ENCODE results near the gene GABRA1. TPM values are rescaled to one million over a fixed set of nuclear protein-coding genes. Genes with fewer than 3 reads are reported as not detected.

Gene GABRA1
- not detected for total RNA-seq
- long read RNA-seq, result 0 reads

- intact Hi-C loops (cut with DNase I), result no loop called here
- DNase-seq (ENCODE audit: low spot score), result no peak
Measured at GRCh38 chr5:161847941-161848391, at the start of gene GABRA1. Gene GABRA1 (plus strand): TSS chr5:161848120. CDS start chr5:161850811, 2,691 bp downstream.

- DNase-seq (ENCODE audit: low spot score), result no peak
- intact Hi-C loops (cut with DNase I), result no loop called here
Measured at GRCh38 chr5:161799316-161799715, 48.6 kb upstream of the GABRA1 start.

- intact Hi-C loops (cut with DNase I), result no loop called here
Measured at GRCh38 chr5:161804263-161804662, 43.7 kb upstream of the GABRA1 start.

GRCh38 chr5:161846746-161847145, 1.2 kb upstream of the GABRA1 start:
- intact Hi-C loops (cut with DNase I), result no loop called here
- no peak for DNase-seq (ENCODE audit: low spot score)

More at GRCh38 chr5:161804263-161804662, 43.7 kb upstream of the GABRA1 start:
- DNase-seq (ENCODE audit: low spot score), result no peak

- intact Hi-C loops (cut with DNase I), result no loop called here
- no peak for DNase-seq (ENCODE audit: low spot score)
Measured at GRCh38 chr5:161847447-161847846, 473 bp upstream of the GABRA1 start.

GRCh38 chr5:161850491-161850890, 2.6 kb downstream of the GABRA1 start:
- no peak for DNase-seq (ENCODE audit: low spot score)
- intact Hi-C loops (cut with DNase I), result no loop called here

GRCh38 chr5:161851691-161852299, 3.9 kb downstream of the GABRA1 start:
- DNase-seq (ENCODE audit: low spot score), result no peak
- intact Hi-C loops (cut with DNase I), result no loop called here

- DNase-seq (ENCODE audit: low spot score), result no peak
- intact Hi-C loops (cut with DNase I), result no loop called here
Measured at GRCh38 chr5:161857358-161857757, 9.4 kb downstream of the GABRA1 start.

- intact Hi-C loops (cut with DNase I), result no loop called here
- DNase-seq (ENCODE audit: low spot score), result no peak
Measured at GRCh38 chr5:161863259-161863658, 15.3 kb downstream of the GABRA1 start.

GRCh38 chr5:161863811-161864210, 15.9 kb downstream of the GABRA1 start:
- no peak for DNase-seq (ENCODE audit: low spot score)
- intact Hi-C loops (cut with DNase I), result no loop called here

- DNase-seq (ENCODE audit: low spot score), result no peak
- intact Hi-C loops (cut with DNase I), result no loop called here
Measured at GRCh38 chr5:161865510-161865909, 17.6 kb downstream of the GABRA1 start.

GRCh38 chr5:161889971-161890370, 42.1 kb downstream of the GABRA1 start:
- intact Hi-C loops (cut with DNase I), result no loop called here

GRCh38 chr5:161895514-161895913, 47.6 kb downstream of the GABRA1 start:
- no peak for DNase-seq (ENCODE audit: low spot score)
- intact Hi-C loops (cut with DNase I), result no loop called here

More at GRCh38 chr5:161889971-161890370, 42.1 kb downstream of the GABRA1 start:
- no peak for DNase-seq (ENCODE audit: low spot score)

- intact Hi-C loops (cut with DNase I), result no loop called here
- DNase-seq (ENCODE audit: low spot score), result no peak
Measured at GRCh38 chr5:161897033-161897432, 49.1 kb downstream of the GABRA1 start.

- no peak for DNase-seq (ENCODE audit: low spot score)
- intact Hi-C loops (cut with DNase I), result no loop called here
Measured at GRCh38 chr5:161899590-161899989, 51.7 kb downstream of the GABRA1 start.

- DNase-seq (ENCODE audit: low spot score), result no peak
- intact Hi-C loops (cut with DNase I), result no loop called here
Measured at GRCh38 chr5:161900981-161901380, 53.1 kb downstream of the GABRA1 start.

GRCh38 chr5:161921781-161922180, 73.9 kb downstream of the GABRA1 start:
- no peak for DNase-seq (ENCODE audit: low spot score)
- intact Hi-C loops (cut with DNase I), result no loop called here

- intact Hi-C loops (cut with DNase I), result no loop called here
- DNase-seq (ENCODE audit: low spot score), result no peak
Measured at GRCh38 chr5:161924270-161924669, 76.3 kb downstream of the GABRA1 start.

- intact Hi-C loops (cut with DNase I), result no loop called here
- no peak for DNase-seq (ENCODE audit: low spot score)
Measured at GRCh38 chr5:161925960-161926359, 78.0 kb downstream of the GABRA1 start.

GRCh38 chr5:161934486-161934885, 86.6 kb downstream of the GABRA1 start:
- intact Hi-C loops (cut with DNase I), result no loop called here
- no peak for DNase-seq (ENCODE audit: low spot score)

GRCh38 chr5:161944974-161945373, 97.1 kb downstream of the GABRA1 start:
- intact Hi-C loops (cut with DNase I), result no loop called here
- DNase-seq (ENCODE audit: low spot score), result no peak

GRCh38 chr5:161946911-161947310, 99.0 kb downstream of the GABRA1 start:
- DNase-seq (ENCODE audit: low spot score), result no peak
- intact Hi-C loops (cut with DNase I), result no loop called here
